Keratinocyte (primary cell): ENCODE results near the gene ABR. TPM values are rescaled to one million over a fixed set of nuclear protein-coding genes. Genes with fewer than 3 reads are reported as not detected.

Experiments used
- DNase-seq: peaks from one replicate; pipeline ENCODE4 v3.0.0-alpha.2; 2011; ENCODE audit warnings: low read depth, missing footprints, low spot score
- FAIRE-seq: peaks from 2 replicates; lab custom pipeline; 2011; peaks lifted over from hg19 to GRCh38; lab: Jason Lieb, UNC
- H2AFZ ChIP-seq: 2 replicates; pipeline ENCODE4 v1.6.0; 2012; ENCODE audit warnings: low read length, control low read depth, inconsistent platforms; ENCODE audit not compliant: control insufficient read depth
- H3K27ac ChIP-seq: 2 replicates; pipeline ENCODE4 v1.5.1; 2011; ENCODE audit warnings: low read length; ENCODE audit not compliant: control insufficient read depth, insufficient read depth
- H3K27me3 ChIP-seq: 3 replicates; pipeline ENCODE4 v1.6.0; 2011; ENCODE audit warnings: low read length; ENCODE audit not compliant: control insufficient read depth, insufficient read depth; ENCODE audit errors: extremely low read depth
- H3K36me3 ChIP-seq, 2 experiments: 2 replicates in 1 of 2; 3 replicates in 1 of 2; pipeline ENCODE4 v1.5.1; 2011; ENCODE audit warnings: low read length in 2 of 2, mild to moderate bottlenecking in 1 of 2; ENCODE audit not compliant: control insufficient read depth in 2 of 2, insufficient read depth in 2 of 2; ENCODE audit errors: extremely low read depth in 1 of 2
- H3K4me1 ChIP-seq: 3 replicates; pipeline ENCODE4 v1.5.1; 2011; ENCODE audit warnings: low read length; ENCODE audit not compliant: control insufficient read depth, insufficient read depth; ENCODE audit errors: extremely low read depth
- H3K4me2 ChIP-seq: 3 replicates; pipeline ENCODE4 v1.6.0; 2011; ENCODE audit warnings: low read depth, low read length; ENCODE audit not compliant: control insufficient read depth, insufficient read depth; ENCODE audit errors: extremely low read depth
- H3K4me3 ChIP-seq, 3 experiments: fragments of 200-600 bp in 1 of 3; sonication (generic) in 1 of 3; 2 replicates in 2 of 3; 3 replicates in 1 of 3; pipeline ENCODE4 v1.5.1; 2011 to 2016; ENCODE audit warnings: low read length in 3 of 3, mild to moderate bottlenecking in 3 of 3, control low read depth in 2 of 3, inconsistent platforms in 1 of 3, low read depth in 1 of 3, mixed read lengths in 1 of 3, mixed run types in 1 of 3, moderate library complexity in 1 of 3; ENCODE audit not compliant: control insufficient read depth in 2 of 3, insufficient read depth in 2 of 3; ENCODE audit errors: extremely low read depth in 1 of 3
- H3K79me2 ChIP-seq: 2 replicates; pipeline ENCODE4 v1.6.0; 2012; ENCODE audit warnings: low read length; ENCODE audit not compliant: control insufficient read depth, insufficient read depth
- H3K9ac ChIP-seq: 3 replicates; pipeline ENCODE4 v1.6.0; 2011; ENCODE audit warnings: low read length; ENCODE audit not compliant: control insufficient read depth, insufficient read depth; ENCODE audit errors: extremely low read depth
- H3K9me1 ChIP-seq: 3 replicates; pipeline ENCODE4 v1.6.0; 2011; ENCODE audit warnings: low read length; ENCODE audit not compliant: control insufficient read depth, insufficient read depth; ENCODE audit errors: extremely low read depth
- H3K9me3 ChIP-seq: 2 replicates; pipeline ENCODE4 v1.5.1; 2012; ENCODE audit warnings: low read depth, low read length; ENCODE audit not compliant: control insufficient read depth
- H4K20me1 ChIP-seq: 3 replicates; pipeline ENCODE4 v1.6.0; 2011; ENCODE audit warnings: low read length; ENCODE audit not compliant: control insufficient read depth, insufficient read depth; ENCODE audit errors: extremely low read depth
- CTCF ChIP-seq, 3 experiments: IDR thresholded peaks in 1 of 3; conservative IDR thresholded peaks in 1 of 3; optimal IDR thresholded peaks in 1 of 3; 2 replicates in 2 of 3; 3 replicates in 1 of 3; pipeline versions ENCODE3 to v1.5.1; 2011; ENCODE audit warnings: low read length in 3 of 3, mild to moderate bottlenecking in 3 of 3, moderate library complexity in 2 of 3, control low read depth in 1 of 3, inconsistent platforms in 1 of 3; ENCODE audit not compliant: insufficient read depth in 2 of 3; ENCODE audit errors: extremely low read depth in 1 of 3
- EZH2 ChIP-seq: IDR thresholded peaks from one replicate; pipeline ENCODE4 v1.6.1; 2012; ENCODE audit warnings: inconsistent platforms, mild to moderate bottlenecking, low read length, moderate library complexity
- dilution Hi-C: fragments of 300-500 bp; cut with MboI; formaldehyde crosslinking; loops from one replicate; pipeline ENCODE4 v1.7.0; 2020; ENCODE audit warnings: low sequenced_read_pairs; ENCODE audit not compliant: extremely low pct_ligation_motif_present
- polyA plus RNA-seq, 5 experiments: library from polyadenylated mRNA; depleted of rRNA in 3 of 5; stranded (reverse) in 3 of 5; stranded (forward) in 1 of 5; unstranded in 1 of 5; fragments of >200 nt; gene quantifications; 1 replicate in 1 of 5; 2 replicates in 3 of 5; 3 replicates in 1 of 5; pipeline versions ENCODE4 v1.2.1 to v1.2.3, GENCODE V29; 2011 to 2012; ENCODE audit warnings: missing spikeins in 2 of 5, low read depth in 1 of 5, low replicate concordance in 1 of 5

The ABR gene
- polyA plus RNA-seq, 1 donor (not counting 4 experiments of a cell fraction or from before 2014, with no cell fraction given): 17.3 TPM

- H3K27me3 ChIP-seq: no peaks in the 10 kb centered on the region
- H3K9me3 ChIP-seq: peaks cover 2% of the 10 kb centered on the region
- no peak for TF ChIP-seq CTCF (optimal IDR thresholded peaks at IDR 0.05 in 1 of 3, IDR thresholded peaks at IDR 0.05 in 1 of 3, conservative IDR thresholded peaks at IDR 0.05 in 1 of 3; ENCODE audit: extremely low read depth in 1 of 3, insufficient read depth in 2 of 3, low read length in 3 of 3)
- no peak for TF ChIP-seq EZH2
- H3K9ac ChIP-seq: no peak overlapping the region
- FAIRE-seq: no peak
- dilution Hi-C loops: no loop called here
- H3K4me3 ChIP-seq: no peak overlapping the region
- no peaks in the 10 kb centered on the region for H3K4me1 ChIP-seq
- no peak overlapping the region for H2AFZ ChIP-seq
- H3K79me2 ChIP-seq: no peaks in the 10 kb centered on the region
- H3K4me2 ChIP-seq: no peak overlapping the region
- no peaks in the 10 kb centered on the region for H4K20me1 ChIP-seq
- peaks cover 4 to 9% of the 10 kb centered on the region in 2 experiments for H3K36me3 ChIP-seq
- no peaks in the 10 kb centered on the region for H3K9me1 ChIP-seq
- no peak overlapping the region for H3K27ac ChIP-seq
- DNase-seq: no peak
Observed at GRCh38 chr17:1041746-1042145, 138.0 kb downstream of the ABR start.

- no peak overlapping the region for H2AFZ ChIP-seq
- DNase-seq (no peak), FAIRE-seq (no peak)
- H3K79me2 ChIP-seq: no peaks in the 10 kb centered on the region
- dilution Hi-C loops: no loop called here
- no peak for TF ChIP-seq EZH2
- no peak for TF ChIP-seq CTCF (optimal IDR thresholded peaks at IDR 0.05 in 1 of 3, IDR thresholded peaks at IDR 0.05 in 1 of 3, conservative IDR thresholded peaks at IDR 0.05 in 1 of 3; ENCODE audit: extremely low read depth in 1 of 3, insufficient read depth in 2 of 3, low read length in 3 of 3)
- no peak overlapping the region for H3K4me2 ChIP-seq
- H3K27ac ChIP-seq: no peak overlapping the region
- no peak overlapping the region for H3K4me3 ChIP-seq
- H3K27me3 ChIP-seq: no peaks in the 10 kb centered on the region
- H3K36me3 ChIP-seq: peaks cover 1 to 9% of the 10 kb centered on the region in 2 experiments
- no peak overlapping the region for H3K9ac ChIP-seq
- no peaks in the 10 kb centered on the region for H4K20me1 ChIP-seq
- no peaks in the 10 kb centered on the region for H3K9me1 ChIP-seq
- H3K9me3 ChIP-seq: peaks cover 2% of the 10 kb centered on the region
- no peaks in the 10 kb centered on the region for H3K4me1 ChIP-seq
Observed at GRCh38 chr17:1040216-1040600, 139.6 kb downstream of the ABR start.
